SK-N-SH treated with all-trans-retinoic acid at 6 μM for 48 hours (cell line): ENCODE data around the gene CALML5.

Source experiments
- ATAC-seq: fragments of 200-7000 bp; cut with Tn5 transposase; 3 replicates; pipeline ENCODE4 v1.9.1; 2020; ENCODE audit warnings: mild to moderate bottlenecking, moderate library complexity
- BACH2 ChIP-seq: fragments of 250-450 bp; sonication (Bioruptor Pico); IDR thresholded peaks from 2 replicates; pipeline ENCODE4 v1.9.0; 2021; ENCODE audit warnings: mild to moderate bottlenecking, borderline replicate concordance
- CSDC2 ChIP-seq: fragments of 250-450 bp; sonication (Bioruptor Pico); IDR thresholded peaks from 2 replicates; pipeline ENCODE4 v1.5.0; 2020; ENCODE audit warnings: mild to moderate bottlenecking, moderate library complexity
- CSRNP3 ChIP-seq: fragments of 250-450 bp; sonication (Bioruptor Pico); IDR thresholded peaks from 2 replicates; pipeline ENCODE4 v1.5.1; 2021; ENCODE audit warnings: mild to moderate bottlenecking, moderate library complexity
- ESRRG ChIP-seq: fragments of 250-450 bp; sonication (Bioruptor Pico); IDR thresholded peaks from 2 replicates; pipeline ENCODE4 v1.6.1; 2021; ENCODE audit warnings: mild to moderate bottlenecking
- GLIS3 ChIP-seq: fragments of 250-450 bp; sonication (Bioruptor Pico); IDR thresholded peaks from 2 replicates; pipeline ENCODE4 v1.5.0; 2020; ENCODE audit warnings: mild to moderate bottlenecking, moderate library complexity
- OSR1 ChIP-seq: fragments of 250-450 bp; sonication (Bioruptor Pico); IDR thresholded peaks from 2 replicates; pipeline ENCODE4 v1.8.0; 2022; ENCODE audit warnings: moderate library complexity, mild to moderate bottlenecking, inconsistent platforms
- PPARA ChIP-seq: fragments of 250-450 bp; sonication (Bioruptor Pico); IDR thresholded peaks from 2 replicates; pipeline ENCODE4 v1.5.0; 2020; ENCODE audit warnings: mild to moderate bottlenecking, borderline replicate concordance
- RARB ChIP-seq: fragments of 250-450 bp; sonication (Bioruptor Pico); IDR thresholded peaks from 2 replicates; pipeline ENCODE4 v1.8.0; 2021; ENCODE audit warnings: mild to moderate bottlenecking, moderate library complexity
- SNAI2 ChIP-seq: fragments of 250-450 bp; sonication (Bioruptor Pico); IDR thresholded peaks from 2 replicates; pipeline ENCODE4 v1.5.0; 2020; ENCODE audit warnings: mild to moderate bottlenecking, moderate library complexity
- TCF4 ChIP-seq: fragments of 250-450 bp; sonication (Bioruptor Pico); IDR thresholded peaks from 2 replicates; pipeline ENCODE4 v1.8.0; 2021; ENCODE audit warnings: mild to moderate bottlenecking, moderate library complexity, borderline replicate concordance
- TOX ChIP-seq: fragments of 250-450 bp; sonication (Bioruptor Pico); IDR thresholded peaks from 2 replicates; pipeline ENCODE4 v1.8.0; 2021; ENCODE audit warnings: mild to moderate bottlenecking, moderate library complexity, borderline replicate concordance
- TSHZ2 ChIP-seq: fragments of 250-450 bp; sonication (Bioruptor Pico); IDR thresholded peaks from 2 replicates; pipeline ENCODE4 v1.5.0; 2020; ENCODE audit warnings: mild to moderate bottlenecking, moderate library complexity
- ZC3H10 ChIP-seq: fragments of 250-450 bp; sonication (Bioruptor Pico); IDR thresholded peaks from 2 replicates; pipeline ENCODE4 v1.5.1; 2021; ENCODE audit warnings: mild to moderate bottlenecking, moderate library complexity
- ZFP3 ChIP-seq: fragments of 250-450 bp; sonication (Bioruptor Pico); IDR thresholded peaks from 2 replicates; pipeline ENCODE4 v1.5.0; 2020; ENCODE audit warnings: mild to moderate bottlenecking, moderate library complexity
- ZFP30 ChIP-seq: fragments of 450-650 bp; formaldehyde crosslinking; IDR thresholded peaks from 2 replicates; pipeline ENCODE4 v1.5.0; 2022; ENCODE audit warnings: mild to moderate bottlenecking, moderate library complexity
- ZNF565 ChIP-seq: fragments of 450-650 bp; formaldehyde crosslinking; conservative IDR thresholded peaks from 2 replicates; pipeline ENCODE4 v1.5.0; 2020; ENCODE audit warnings: low read depth, mild to moderate bottlenecking, moderate library complexity
- ZNF70 ChIP-seq: fragments of 450-650 bp; formaldehyde crosslinking; IDR thresholded peaks from 2 replicates; pipeline ENCODE4 v1.5.0; 2020; ENCODE audit warnings: mild to moderate bottlenecking, moderate library complexity
- ZNF8 ChIP-seq: fragments of 450-650 bp; formaldehyde crosslinking; IDR thresholded peaks from 2 replicates; pipeline ENCODE4 v1.5.0; 2020; ENCODE audit warnings: mild to moderate bottlenecking, moderate library complexity
- TF ChIP-seq, protein P1 (sequence below): fragments of 250-450 bp; sonication (Bioruptor Pico); IDR thresholded peaks from 2 replicates; pipeline ENCODE4 v1.8.0; 2021; ENCODE audit warnings: low read depth, mild to moderate bottlenecking, moderate library complexity, borderline replicate concordance
- TF ChIP-seq, protein P2 (sequence below): fragments of 250-450 bp; sonication (Bioruptor Pico); IDR thresholded peaks from 2 replicates; pipeline ENCODE4 v1.8.0; 2020; ENCODE audit warnings: mild to moderate bottlenecking, moderate library complexity, borderline replicate concordance
- TF ChIP-seq, protein P3 (sequence below): fragments of 250-450 bp; sonication (Bioruptor Pico); IDR thresholded peaks from 2 replicates; pipeline ENCODE4 v1.5.1; 2020; ENCODE audit warnings: low read depth, mild to moderate bottlenecking, moderate library complexity

The CALML5 gene

GRCh38 chr10:5503477-5503835 is 4.1 kb upstream of the CALML5 start:
- ATAC-seq: no peak
- TF ChIP-seq CSDC2 (CRISPR knock-in tag): no peak
- no peak for TF ChIP-seq RARB
- TF ChIP-seq PPARA (CRISPR knock-in tag): no peak
- no peak for TF ChIP-seq CSRNP3 (CRISPR knock-in tag)
- TF ChIP-seq, protein P1, sequence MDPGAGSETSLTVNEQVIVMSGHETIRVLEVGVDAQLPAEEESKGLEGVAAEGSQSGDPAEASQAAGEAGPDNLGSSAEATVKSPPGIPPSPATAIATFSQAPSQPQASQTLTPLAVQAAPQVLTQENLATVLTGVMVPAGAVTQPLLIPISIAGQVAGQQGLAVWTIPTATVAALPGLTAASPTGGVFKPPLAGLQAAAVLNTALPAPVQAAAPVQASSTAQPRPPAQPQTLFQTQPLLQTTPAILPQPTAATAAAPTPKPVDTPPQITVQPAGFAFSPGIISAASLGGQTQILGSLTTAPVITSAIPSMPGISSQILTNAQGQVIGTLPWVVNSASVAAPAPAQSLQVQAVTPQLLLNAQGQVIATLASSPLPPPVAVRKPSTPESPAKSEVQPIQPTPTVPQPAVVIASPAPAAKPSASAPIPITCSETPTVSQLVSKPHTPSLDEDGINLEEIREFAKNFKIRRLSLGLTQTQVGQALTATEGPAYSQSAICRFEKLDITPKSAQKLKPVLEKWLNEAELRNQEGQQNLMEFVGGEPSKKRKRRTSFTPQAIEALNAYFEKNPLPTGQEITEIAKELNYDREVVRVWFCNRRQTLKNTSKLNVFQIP (CRISPR knock-in tag): no peak
- no peak for TF ChIP-seq ESRRG (CRISPR knock-in tag)
- TF ChIP-seq ZFP3 (CRISPR knock-in tag): no peak
- no peak for TF ChIP-seq TCF4 (CRISPR knock-in tag)
- TF ChIP-seq ZNF565 (CRISPR knock-in tag): no peak
- no peak for TF ChIP-seq TOX (CRISPR knock-in tag)
- no peak for TF ChIP-seq SNAI2
- TF ChIP-seq, protein P2, sequence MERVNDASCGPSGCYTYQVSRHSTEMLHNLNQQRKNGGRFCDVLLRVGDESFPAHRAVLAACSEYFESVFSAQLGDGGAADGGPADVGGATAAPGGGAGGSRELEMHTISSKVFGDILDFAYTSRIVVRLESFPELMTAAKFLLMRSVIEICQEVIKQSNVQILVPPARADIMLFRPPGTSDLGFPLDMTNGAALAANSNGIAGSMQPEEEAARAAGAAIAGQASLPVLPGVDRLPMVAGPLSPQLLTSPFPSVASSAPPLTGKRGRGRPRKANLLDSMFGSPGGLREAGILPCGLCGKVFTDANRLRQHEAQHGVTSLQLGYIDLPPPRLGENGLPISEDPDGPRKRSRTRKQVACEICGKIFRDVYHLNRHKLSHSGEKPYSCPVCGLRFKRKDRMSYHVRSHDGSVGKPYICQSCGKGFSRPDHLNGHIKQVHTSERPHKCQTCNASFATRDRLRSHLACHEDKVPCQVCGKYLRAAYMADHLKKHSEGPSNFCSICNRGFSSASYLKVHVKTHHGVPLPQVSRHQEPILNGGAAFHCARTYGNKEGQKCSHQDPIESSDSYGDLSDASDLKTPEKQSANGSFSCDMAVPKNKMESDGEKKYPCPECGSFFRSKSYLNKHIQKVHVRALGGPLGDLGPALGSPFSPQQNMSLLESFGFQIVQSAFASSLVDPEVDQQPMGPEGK: no peak
- TF ChIP-seq ZC3H10 (CRISPR knock-in tag): no peak
- TF ChIP-seq TSHZ2: no peak
- no peak for TF ChIP-seq BACH2 (CRISPR knock-in tag)
- no peak for TF ChIP-seq ZNF8
- TF ChIP-seq ZNF70 (CRISPR knock-in tag): no peak
- TF ChIP-seq, protein P3, sequence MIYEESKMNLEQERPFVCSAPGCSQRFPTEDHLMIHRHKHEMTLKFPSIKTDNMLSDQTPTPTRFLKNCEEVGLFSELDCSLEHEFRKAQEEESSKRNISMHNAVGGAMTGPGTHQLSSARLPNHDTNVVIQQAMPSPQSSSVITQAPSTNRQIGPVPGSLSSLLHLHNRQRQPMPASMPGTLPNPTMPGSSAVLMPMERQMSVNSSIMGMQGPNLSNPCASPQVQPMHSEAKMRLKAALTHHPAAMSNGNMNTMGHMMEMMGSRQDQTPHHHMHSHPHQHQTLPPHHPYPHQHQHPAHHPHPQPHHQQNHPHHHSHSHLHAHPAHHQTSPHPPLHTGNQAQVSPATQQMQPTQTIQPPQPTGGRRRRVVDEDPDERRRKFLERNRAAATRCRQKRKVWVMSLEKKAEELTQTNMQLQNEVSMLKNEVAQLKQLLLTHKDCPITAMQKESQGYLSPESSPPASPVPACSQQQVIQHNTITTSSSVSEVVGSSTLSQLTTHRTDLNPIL (CRISPR knock-in tag): no peak
- no peak for TF ChIP-seq OSR1

GRCh38 chr10:5502571-5503476 is 3.5 kb upstream of the CALML5 start:
- ATAC-seq: no peak
- no peak for TF ChIP-seq GLIS3 (CRISPR knock-in tag)
- TF ChIP-seq, all 23 proteins: peak for 0

DNA sequence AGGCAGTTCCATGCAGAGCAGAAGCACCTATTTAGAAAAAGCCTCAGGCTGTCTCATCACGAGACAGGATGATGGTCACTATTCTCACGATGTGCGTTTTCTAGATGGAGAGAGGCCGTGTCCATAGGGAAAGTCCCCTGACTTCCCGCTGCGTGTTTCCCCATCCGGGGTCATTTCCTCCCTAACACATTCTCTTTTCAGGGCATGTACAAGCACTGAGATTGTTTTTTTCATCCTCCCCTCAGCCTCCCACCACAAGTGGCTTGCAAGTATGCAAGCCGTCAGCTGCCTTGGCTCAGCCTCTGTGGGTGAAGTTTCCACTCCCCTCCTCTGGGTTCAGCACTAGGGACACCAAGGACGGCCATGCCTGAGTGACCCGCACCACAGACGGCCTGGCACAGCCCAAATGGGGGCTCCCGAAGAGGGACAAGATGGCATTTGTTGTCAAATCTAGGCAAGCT is 2.7 kb upstream of the CALML5 start:
- TF ChIP-seq, protein P1 (CRISPR knock-in tag): no peak
- TF ChIP-seq PPARA (CRISPR knock-in tag): no peak
- TF ChIP-seq ZNF8: no peak
- no peak for TF ChIP-seq ZFP30
- no peak for TF ChIP-seq TOX (CRISPR knock-in tag)
- TF ChIP-seq ZNF565 (CRISPR knock-in tag): no peak

More for the DNA sequence above, 2.7 kb upstream of the CALML5 start:
- ATAC-seq: no peak
